ENCODE data around the gene SERPINA12. TPM values are rescaled to one million over a fixed set of nuclear protein-coding genes. Genes with fewer than 3 reads are reported as not detected.

The SERPINA12 gene
- total RNA-seq, 3 donors from 2014 or later = not detected

DNA sequence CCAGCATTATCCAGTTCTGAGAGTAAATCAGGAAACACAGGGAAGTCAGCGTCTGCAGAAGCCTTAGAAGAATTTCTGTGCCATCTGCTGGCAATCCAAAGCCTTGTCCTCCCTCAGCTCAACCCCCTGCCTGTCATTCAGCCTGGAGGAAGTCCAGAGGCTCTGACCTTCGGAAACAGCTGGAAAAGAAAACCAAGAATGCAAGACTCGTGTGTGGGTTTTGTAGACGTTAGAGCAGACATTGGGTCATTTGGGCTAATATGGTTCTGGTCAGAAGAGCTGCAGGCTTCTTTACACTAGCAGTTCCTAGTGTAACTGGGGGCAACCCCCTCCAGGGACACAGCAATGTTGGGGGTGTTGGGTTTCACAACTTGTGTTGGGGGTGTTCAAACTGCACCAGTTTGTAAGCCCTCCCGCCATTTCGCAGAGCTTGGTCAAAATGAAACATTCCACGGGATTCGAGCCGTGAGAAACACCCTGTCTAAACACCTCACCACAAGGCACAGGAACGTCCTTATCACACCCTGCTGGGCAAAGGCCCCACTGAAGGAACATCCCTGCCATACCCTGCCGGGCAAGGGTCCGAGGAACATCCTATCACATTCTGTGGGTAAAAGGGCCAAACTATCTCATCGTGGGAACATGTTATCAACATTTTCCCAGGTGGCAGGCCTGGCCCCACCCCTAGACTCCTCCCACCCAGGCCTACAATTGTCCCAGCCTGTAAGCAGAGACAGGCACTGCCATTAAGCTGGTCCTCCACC, 30.9 kb upstream of the SERPINA12 start:
- TF ChIP-seq, protein P1, sequence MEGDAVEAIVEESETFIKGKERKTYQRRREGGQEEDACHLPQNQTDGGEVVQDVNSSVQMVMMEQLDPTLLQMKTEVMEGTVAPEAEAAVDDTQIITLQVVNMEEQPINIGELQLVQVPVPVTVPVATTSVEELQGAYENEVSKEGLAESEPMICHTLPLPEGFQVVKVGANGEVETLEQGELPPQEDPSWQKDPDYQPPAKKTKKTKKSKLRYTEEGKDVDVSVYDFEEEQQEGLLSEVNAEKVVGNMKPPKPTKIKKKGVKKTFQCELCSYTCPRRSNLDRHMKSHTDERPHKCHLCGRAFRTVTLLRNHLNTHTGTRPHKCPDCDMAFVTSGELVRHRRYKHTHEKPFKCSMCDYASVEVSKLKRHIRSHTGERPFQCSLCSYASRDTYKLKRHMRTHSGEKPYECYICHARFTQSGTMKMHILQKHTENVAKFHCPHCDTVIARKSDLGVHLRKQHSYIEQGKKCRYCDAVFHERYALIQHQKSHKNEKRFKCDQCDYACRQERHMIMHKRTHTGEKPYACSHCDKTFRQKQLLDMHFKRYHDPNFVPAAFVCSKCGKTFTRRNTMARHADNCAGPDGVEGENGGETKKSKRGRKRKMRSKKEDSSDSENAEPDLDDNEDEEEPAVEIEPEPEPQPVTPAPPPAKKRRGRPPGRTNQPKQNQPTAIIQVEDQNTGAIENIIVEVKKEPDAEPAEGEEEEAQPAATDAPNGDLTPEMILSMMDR (IDR thresholded peaks at IDR 0.05) = no peak
- DNase-seq = no peak
- no peaks in the 10 kb centered on the region for H3K4me1 ChIP-seq (ENCODE audit: low read depth)
- no peaks in the 10 kb centered on the region for H3K9me3 ChIP-seq
- H3K36me3 ChIP-seq (ENCODE audit: low read depth) = no peaks in the 10 kb centered on the region
- peak; percentile 27 for ATAC-seq
- H3K4me3 ChIP-seq = no peak overlapping the region
- intact Hi-C loops (cut with DNase I, micrococcal nuclease) = no loop called here

DNA sequence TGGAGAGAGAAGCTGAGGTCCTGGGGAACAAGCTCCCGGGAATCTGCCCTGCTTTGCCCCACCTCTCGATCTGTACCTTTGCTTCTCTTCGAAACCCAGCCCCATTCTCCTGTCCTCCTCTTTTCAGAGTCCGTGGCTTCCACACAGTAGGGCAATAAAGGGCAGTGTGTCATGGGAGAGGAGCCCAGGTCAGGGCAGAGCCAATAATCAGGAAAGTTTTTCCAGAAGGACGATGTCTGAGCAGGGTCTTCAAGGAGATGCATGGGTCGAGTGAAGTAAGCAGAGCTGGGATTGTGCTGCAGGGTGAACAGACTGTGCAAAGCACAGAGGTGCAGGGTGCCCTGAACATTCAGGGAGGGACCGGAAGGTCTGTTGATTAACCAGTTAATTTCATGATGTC, 29.9 kb upstream of the SERPINA12 start:
- TF ChIP-seq, protein P1 (IDR thresholded peaks at IDR 0.05) = no peak
- H3K9me3 ChIP-seq = no peaks in the 10 kb centered on the region
- no peaks in the 10 kb centered on the region for H3K4me1 ChIP-seq (ENCODE audit: low read depth)
- ATAC-seq (no peak), DNase-seq (no peak)
- no peak overlapping the region for H3K4me3 ChIP-seq
- no peaks in the 10 kb centered on the region for H3K36me3 ChIP-seq (ENCODE audit: low read depth)
- intact Hi-C loops (cut with DNase I, micrococcal nuclease) = no loop called here

DNA sequence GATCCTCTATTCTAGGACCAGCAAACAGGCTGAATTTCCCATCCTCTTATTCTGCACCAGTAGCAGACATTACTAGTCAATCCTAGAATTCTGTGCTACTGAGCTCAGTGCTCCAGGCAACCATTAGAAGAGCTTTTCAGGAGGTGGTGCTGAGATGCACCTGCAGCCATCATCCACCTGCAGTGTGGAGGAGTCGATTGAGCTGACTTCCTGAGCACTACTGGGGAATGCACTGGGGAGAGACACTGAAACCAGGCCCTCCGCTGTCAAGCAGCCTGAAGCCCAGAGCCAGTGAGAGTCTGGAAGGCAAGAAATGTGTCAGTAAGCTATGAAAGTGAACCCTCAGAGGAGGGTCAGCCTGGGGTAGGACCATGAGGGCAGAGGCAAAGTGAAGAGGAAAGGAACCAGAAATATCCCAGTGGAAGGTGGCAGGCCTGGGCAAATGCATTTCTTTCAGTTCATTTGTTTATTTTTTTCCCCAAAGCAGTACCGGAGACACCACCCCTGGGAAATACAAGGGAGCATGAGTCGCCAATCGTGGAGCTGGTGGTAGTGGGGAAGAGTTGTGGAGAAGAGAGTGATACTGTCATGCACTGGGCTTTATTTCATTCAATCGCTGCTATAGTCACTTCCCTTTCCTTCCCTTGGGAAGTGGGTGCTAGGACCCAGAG, 28.9 kb upstream of the SERPINA12 start:
- Histone ChIP-seq H3K4me1 (ENCODE audit: low read depth) (no peaks in the 10 kb centered on the region), H3K4me3 (no peak overlapping the region), H3K9me3 (no peaks in the 10 kb centered on the region), H3K36me3 (ENCODE audit: low read depth) (no peaks in the 10 kb centered on the region)
- intact Hi-C loops (cut with DNase I, micrococcal nuclease) = no loop called here
- ATAC-seq (no peak), DNase-seq (no peak)
- TF ChIP-seq, protein P1 (IDR thresholded peaks at IDR 0.05) = no peak

DNA sequence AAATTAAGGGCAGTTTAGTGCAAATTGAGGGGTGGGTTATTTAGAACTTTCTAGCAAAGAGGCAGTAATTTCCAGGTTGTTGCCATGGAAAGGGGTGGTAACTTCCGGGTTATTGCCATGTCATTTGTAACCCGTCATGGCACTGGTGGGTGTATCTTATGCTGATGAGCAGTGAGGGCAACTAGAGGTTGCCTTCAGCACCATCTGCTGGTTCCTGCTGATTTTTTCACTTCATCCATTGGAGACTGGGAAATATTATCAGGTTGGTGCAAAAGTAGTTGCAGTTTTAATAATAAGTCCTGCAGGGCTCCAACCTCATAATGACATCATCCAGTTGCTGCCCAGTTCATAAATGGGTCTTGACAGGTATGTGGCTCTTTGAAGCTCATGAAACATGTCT, 27.6 kb upstream of the SERPINA12 start:
- Histone ChIP-seq H3K9me3 (no peaks in the 10 kb centered on the region), H3K36me3 (ENCODE audit: low read depth) (no peaks in the 10 kb centered on the region), H3K4me1 (ENCODE audit: low read depth) (no peaks in the 10 kb centered on the region), H3K4me3 (no peak overlapping the region)
- TF ChIP-seq, protein P1 (IDR thresholded peaks at IDR 0.05) = no peak
- DNase-seq (no peak), ATAC-seq (no peak)
- intact Hi-C loops (cut with DNase I, micrococcal nuclease) = no loop called here

DNA sequence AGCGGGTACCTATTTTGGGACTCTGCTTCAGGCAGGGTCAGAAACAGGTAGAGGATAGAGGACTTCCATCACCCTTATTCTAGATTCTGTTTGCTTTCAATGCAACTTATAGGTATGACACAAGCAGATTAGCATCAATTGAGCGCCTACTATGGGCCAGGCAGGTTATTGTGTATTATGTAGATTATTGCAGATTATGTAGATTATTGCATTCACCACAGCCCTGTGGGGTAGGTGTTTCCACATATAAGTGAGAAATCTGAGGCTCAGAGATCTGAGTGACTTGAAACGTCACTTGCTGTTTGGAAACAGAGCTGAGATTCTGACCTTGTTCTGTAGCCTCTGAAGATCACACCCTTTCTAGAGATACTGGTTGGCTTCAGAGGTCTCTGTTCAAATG, 26.2 kb upstream of the SERPINA12 start:
- no peaks in the 10 kb centered on the region for H3K9me3 ChIP-seq
- DNase-seq (no peak), ATAC-seq (no peak)

More for the DNA sequence above, 26.2 kb upstream of the SERPINA12 start:
- intact Hi-C loops (cut with DNase I, micrococcal nuclease) = no loop called here
- no peaks in the 10 kb centered on the region for H3K36me3 ChIP-seq (ENCODE audit: low read depth)
- H3K4me3 ChIP-seq = no peak overlapping the region
- H3K4me1 ChIP-seq (ENCODE audit: low read depth) = no peaks in the 10 kb centered on the region
- TF ChIP-seq, protein P1 (IDR thresholded peaks at IDR 0.05) = no peak

All from mucosa of descending colon (tissue), 3 donors.